Omental fat pad (tissue), 4 donors: ENCODE data around the gene CLMN. TPM values are rescaled to one million over a fixed set of nuclear protein-coding genes. Genes with fewer than 3 reads are reported as not detected.

ENCODE experiments used
- ATAC-seq: fragments of 150-250 bp; one replicate; pipeline ENCODE4 v1.9.1; 2016; ENCODE audit warnings: mild to moderate bottlenecking, moderate library complexity; ENCODE audit not compliant: low FRiP score
- DNase-seq: peaks from one replicate; pipeline ENCODE4 v3.0.0-alpha.2; 2019; ENCODE audit warnings: low spot score
- total RNA-seq, 4 donors: library from RNA; depleted of rRNA; stranded (reverse); fragments of >200 nt; gene quantifications; one replicate each; pipeline ENCODE4 v1.1.0, GENCODE V29; 2016
- TF ChIP-seq, protein P1 (sequence below), 3 donors: fragments of 450-650 bp; IDR thresholded peaks; one replicate each; pipeline ENCODE4 v1.5.1; 2016 to 2017; ENCODE audit warnings: antibody characterized with exemption in 3 of 3, mild to moderate bottlenecking in 3 of 3, moderate library complexity in 2 of 3

The CLMN gene
- total RNA-seq, 4 donors from 2014 or later = 25.1 to 41.9 (median 32.9) TPM

DNA sequence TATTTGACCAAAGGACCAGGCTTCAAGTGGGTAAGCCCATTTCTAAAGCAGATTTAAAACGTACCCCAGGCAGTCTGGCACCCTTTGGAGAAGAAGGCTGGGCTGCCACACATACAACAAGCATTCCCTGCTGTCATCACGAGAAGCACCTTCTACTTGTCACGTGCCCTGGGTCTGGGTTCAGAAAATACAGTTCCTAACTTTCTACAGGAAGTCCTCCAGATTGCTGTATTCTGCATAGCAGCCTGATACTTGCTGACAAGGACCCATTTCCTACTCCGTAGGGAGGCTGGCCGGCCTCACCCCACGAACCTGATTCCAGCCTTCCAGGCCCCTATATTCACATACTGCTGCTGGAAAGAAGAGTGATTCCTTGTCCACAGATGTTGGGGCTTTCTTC, 7.4 kb downstream of the CLMN start:
- no peak for ATAC-seq
- DNase-seq = no peak
- TF ChIP-seq, protein P1, sequence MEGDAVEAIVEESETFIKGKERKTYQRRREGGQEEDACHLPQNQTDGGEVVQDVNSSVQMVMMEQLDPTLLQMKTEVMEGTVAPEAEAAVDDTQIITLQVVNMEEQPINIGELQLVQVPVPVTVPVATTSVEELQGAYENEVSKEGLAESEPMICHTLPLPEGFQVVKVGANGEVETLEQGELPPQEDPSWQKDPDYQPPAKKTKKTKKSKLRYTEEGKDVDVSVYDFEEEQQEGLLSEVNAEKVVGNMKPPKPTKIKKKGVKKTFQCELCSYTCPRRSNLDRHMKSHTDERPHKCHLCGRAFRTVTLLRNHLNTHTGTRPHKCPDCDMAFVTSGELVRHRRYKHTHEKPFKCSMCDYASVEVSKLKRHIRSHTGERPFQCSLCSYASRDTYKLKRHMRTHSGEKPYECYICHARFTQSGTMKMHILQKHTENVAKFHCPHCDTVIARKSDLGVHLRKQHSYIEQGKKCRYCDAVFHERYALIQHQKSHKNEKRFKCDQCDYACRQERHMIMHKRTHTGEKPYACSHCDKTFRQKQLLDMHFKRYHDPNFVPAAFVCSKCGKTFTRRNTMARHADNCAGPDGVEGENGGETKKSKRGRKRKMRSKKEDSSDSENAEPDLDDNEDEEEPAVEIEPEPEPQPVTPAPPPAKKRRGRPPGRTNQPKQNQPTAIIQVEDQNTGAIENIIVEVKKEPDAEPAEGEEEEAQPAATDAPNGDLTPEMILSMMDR (IDR thresholded peaks at IDR 0.05) = no peak

DNA sequence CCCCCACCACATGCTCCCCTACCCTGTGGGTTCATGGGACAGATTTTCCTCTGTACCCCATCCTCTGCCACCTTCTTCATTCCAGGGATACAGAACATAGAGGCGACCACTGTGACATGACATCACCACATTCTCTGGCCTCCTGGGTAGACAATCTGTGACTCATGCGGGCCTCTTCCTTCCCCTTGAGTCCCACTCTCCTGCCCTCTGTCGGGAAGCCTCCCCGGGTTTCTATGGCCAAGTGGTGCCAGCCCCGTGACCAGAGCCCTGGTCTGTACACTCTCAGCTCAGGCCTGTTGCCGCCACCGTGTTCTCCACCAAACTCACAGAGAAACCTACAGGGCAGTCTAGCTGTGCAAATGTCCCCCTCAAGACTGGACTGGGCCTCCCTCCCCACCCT, 8.0 kb downstream of the CLMN start:
- TF ChIP-seq, protein P1 (IDR thresholded peaks at IDR 0.05) = no peak
- DNase-seq (no peak), ATAC-seq (no peak)

DNA sequence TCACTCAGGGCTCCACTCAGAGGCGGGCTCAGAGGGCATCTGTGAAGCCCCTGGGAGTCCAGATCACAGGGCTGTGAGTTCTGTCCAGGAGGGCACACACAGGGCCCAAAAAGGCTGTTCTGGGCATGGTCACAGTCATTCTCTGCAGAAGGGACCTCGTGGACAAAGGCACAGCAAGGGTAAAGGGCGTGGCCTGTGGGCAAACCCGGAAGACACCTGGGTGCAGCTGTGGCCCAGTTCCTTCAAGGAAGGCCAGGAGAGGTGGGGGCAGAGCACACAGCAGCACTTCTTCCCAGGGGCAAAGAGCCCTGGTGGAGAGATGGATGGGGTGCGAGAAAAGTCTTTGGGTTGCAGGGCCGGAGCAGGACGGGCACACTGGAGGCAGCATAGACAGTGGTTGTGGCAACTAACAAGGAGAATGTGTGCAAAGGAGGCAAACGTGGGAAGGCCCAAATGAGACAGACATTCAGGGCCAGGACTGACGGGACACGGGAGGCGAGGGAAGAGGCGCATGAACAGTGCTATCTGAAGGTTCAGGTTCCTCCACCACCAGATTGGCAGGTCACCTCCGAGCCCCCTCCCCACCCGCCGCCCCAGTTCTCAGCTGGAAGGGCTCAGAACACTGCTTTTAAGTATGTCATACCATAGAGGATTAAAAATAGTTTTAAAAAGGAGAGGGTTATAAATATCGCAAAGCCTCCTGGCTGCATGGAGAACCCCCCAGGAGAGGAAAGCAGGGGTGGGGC, 8.9 kb downstream of the CLMN start:
- ATAC-seq = no peak
- TF ChIP-seq, protein P1 (IDR thresholded peaks at IDR 0.05) = no peak
- no peak for DNase-seq

DNA sequence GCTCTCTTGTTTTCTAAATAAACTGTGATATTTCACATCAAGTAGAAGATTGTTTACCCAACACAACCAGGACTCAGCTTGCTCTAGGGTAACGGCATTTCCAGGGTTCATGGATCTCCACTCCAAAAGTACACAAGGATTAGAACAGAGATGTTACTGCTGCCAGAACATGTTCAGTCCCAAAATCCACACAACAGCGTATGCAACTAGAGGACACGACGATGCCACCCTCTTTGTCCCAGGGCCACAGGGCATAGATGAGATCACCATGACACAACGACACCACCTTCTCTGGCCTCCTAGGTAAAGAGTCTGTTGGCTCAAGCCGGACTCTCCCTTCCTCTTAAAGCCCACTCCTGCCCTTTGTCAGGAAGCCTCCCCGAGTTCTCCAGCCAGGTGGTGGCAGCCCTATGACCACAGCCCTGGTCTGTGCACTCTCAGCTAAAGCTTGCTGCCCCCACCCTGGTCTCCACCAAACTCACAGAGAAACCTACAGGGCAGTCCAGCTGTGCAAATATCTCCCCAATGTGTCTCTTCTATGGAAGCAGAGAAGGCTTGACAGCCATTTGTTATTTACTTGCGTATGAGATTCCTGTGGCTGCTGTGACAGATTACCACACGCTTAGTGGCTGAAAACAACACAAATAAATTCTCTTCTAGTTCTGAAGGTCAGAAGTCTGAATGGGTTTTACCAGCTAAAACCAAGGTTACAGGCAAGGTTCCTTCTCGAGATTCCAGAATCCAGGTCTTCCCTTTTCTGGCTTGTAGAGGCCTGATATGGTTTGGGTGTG, 10.3 kb downstream of the CLMN start:
- TF ChIP-seq, protein P1 (IDR thresholded peaks at IDR 0.05) = no peak
- ATAC-seq (no peak), DNase-seq (no peak)

DNA sequence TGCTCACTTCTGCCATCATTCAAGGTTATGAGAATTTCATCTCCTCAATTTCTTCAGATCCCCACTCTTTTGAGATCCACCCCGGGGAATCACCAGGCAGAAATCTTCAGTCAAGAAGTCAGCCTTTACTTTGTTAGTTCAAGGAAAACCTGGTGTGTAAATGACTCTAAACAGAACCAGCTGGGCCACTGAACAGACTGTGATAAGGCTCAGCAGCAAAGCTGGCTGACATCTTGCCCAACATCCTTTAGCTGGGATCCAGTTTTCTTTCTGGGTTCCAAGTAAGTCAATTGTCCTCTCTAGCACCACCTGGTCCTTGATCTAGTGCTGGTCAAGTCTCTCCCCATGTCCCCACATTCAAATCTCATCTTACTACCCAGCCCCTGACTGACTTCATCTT, 11.6 kb downstream of the CLMN start:
- DNase-seq = no peak
- ATAC-seq = no peak
- TF ChIP-seq, protein P1 (IDR thresholded peaks at IDR 0.05) = no peak

DNA sequence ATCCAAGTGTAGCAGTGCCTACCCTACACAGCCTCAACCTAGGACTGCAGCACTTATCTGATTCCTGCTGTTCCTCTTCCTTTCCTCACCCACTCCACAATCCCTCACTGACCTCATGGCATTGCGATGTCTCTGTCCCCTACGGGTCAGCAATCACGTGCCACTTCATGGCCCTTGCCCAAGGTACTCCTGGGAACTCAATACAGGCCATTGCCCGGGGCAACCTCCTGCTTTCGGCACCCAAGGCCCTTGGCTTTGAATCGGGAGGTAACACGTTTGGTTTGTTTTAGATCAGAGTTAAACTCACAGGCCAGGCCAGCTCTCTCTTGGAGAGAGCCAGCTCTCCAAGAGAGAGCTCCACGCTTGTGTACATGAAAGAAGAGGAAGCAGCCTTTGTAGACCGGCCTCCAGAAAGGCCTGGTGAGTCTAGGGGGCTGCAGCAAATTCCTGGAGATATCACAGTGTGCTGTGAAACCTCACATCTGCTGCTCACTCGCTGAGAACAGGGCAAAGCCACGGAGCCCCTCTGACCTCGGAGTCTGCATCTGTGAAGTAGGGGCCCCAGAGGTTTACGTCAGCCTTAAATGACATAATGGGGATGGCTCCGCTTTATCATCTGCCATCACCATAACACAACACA, 12.2 kb downstream of the CLMN start:
- ATAC-seq = no peak
- TF ChIP-seq, protein P1 (IDR thresholded peaks at IDR 0.05) = no peak
- no peak for DNase-seq
